ENCODE measurements around the gene MTHFD2.
"Not testable (repeated sequence)": the region's sequence is repeated elsewhere in the genome, so short reads cannot be mapped to it uniquely, and the experiment has no call there.

The MTHFD2 gene

DNA sequence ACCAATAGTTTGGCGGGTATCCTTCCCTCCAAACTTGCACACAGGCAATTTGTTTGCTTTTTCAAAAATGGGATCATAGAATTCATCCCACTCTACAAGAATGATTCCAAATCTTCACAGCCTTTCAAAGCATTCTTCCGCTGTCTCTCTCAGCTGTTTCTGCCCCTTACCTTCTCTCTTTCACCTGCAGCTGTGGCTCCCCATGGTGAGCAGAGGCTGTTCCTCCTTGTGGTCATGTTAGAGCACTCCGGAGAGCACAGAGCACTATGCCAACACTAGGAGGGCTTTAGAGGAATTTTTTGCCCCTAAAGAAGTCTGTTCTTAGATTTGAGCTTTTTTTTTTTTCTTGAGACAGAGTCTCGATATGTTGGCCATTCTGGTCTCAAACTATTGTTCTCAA, 30.4 kb downstream of the MTHFD2 start:
- DNase-seq (ENCODE audit: low spot score): no peak

DNA sequence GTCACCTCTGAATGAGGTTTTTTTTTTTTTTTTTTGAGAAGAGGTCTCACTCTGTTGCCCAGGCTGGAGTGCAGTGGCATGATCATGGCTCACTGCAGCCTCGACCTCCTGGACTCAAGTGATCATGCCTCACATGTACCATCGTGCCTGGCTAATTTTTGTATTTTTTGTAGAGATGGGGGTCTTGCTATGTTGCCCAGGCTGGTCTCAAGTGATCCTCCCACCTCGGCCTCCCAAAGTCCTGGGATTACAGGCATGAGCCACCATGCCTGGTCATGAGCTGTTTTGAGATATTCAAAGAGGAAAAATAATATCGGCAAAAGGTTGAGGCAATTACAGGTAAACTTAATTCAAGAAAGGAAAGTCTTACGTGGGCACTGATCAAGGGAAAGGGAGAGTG, 31.4 kb downstream of the MTHFD2 start:
- not testable (repeated sequence) for DNase-seq (ENCODE audit: low spot score)

DNA sequence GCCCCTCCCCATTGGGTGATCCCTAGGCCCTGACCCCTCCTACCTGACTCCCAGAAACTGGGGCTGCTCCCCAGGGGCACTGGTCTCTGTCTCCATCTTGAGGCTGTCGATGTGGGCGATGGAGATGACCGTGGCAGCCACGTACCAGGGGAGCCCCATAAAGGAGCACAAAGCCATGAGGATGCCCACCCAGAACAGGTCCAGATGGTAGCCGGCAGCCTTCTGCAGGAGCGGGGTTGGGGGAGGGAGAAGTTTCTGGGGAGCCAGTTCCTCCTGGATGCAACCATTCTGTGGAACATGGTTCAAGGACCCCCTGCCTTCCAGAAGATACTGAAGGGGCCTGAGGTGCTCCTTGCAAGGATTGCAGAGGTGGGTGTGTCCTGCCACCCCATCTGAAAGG, 34.0 kb downstream of the MTHFD2 start:
- no peak for DNase-seq (ENCODE audit: low spot score)

DNA sequence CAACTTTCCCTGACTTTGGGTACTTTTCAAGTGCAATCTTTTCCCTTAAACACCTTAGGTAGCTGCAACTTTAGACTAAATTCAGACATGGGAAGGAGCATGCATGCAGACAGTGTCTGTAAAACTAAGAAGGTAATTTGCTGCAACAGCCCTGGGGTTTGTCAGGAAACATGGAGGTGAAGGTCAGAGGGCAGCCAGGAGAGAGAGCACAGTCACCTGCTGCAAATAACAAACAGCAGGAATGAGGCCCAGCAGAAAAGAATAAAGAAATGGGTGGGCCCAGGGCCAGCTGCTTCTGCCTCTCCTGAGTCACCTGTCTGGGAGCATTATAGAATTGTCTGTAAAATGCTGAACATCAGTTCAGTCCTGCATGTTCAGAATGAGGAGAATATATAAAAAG, 35.2 kb downstream of the MTHFD2 start:
- DNase-seq (ENCODE audit: low spot score): no peak

DNA sequence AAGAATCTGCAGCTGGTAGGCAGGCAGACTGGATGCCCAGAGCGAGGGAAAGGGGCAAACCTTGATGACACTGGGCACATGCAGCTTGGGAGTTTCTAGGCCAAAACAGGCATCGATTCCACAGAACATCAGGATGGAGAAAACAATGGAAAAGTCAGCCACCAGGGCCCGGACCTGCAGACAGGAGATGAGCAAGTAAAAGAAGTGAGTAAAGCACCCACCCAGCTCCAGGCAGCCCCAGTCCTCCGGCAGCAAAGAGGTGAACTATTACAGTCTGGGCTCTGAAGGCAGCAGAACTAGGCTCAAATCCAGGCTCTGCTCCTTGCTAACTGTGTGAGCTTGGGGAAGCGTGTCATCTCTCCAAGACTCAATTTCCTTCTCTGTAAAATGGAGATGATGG, 36.6 kb downstream of the MTHFD2 start:
- no peak for DNase-seq (ENCODE audit: low spot score)

DNA sequence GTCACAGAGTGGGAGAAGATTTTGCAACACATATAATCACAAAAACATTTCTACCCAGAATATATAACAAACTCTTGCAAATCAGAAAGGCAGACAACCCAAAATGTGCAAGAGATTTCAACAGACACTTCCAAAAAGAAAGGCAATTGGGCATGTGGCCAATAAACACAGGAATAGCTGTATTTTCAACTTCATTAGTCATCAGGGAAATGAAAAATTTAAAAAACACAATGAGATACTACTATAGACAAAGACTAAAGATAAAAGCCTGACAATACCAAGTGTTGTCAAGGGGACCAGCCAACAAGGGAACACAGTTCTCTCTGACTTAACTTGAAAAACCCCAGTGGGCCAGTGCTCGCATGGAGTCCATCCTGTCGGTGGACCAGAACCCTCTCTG, 40.5 kb downstream of the MTHFD2 start:
- no peak for DNase-seq (ENCODE audit: low spot score)

DNA sequence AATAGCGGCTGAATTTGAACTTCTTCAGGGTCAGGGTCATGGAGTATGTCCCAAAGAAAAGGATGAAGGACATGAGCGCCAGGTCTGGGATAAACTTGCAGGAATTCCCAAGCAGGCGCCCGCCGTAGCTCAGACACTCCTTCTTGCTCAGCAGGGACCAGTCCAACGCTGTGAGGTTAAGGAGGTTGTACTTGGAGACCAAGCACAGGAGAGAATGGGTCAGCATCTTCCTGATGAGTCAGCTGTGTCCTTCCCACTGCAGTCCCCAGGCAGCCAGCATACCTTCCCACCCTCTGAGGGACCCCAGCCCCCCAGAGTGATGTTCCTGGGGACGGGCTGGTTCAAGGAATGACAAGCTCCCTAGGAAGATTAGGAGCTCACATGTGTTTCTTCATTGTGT, 40.9 kb downstream of the MTHFD2 start:
- no peak for DNase-seq (ENCODE audit: low spot score)

DNA sequence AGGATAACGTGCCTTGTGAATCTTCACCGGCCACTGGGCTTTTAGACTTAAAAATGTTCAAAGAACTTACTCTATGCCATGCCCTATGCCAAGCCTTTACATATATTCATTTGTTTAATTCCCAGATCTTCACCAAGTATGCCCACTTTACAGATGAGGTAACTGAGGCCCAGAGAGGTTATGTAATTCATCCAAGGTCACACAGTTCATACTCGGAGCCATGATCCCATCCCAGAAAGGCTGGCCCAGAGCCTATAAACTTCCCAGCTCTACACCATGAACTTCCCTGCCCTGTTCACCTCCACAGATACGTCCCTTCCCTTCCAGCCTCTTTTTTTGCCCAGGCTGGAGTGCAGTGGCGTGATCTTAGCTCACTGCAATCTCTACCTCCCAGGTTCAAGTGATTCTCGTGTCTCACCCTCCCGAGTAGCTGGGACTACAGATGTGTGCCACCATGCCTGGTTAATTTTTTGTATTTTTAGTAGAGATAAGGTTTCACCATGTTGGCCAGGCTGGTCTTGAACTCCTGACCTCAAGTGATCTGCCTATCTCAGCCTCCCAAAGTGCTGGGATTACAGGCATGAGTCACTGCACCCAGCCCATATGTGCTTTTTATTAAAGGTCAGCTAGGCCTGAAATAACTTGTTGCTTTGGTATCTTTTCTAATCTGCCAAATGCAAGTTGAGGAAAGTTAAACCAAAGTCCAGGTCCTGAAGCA, 44.1 kb downstream of the MTHFD2 start:
- DNase-seq (ENCODE audit: low spot score): no peak

DNA sequence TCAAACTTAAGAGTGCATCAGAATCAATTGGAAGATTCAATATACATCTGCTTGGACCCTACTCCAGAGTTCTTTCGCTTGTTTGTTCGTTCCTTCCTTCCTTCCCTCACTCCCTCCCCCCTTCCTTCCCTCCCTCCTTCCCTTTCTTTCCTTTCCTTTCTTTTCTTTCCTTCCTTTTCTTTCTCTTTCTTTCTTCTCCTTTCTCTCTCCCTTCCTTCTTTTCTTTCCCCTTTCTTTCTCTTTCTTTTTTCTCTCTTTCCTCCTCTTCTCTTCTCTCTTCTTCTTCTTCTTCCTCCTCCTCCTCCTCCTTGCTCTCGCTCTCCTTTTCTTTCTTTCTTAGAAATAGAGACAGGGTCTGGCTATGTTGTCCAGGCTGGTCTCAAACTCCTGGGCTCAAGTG, 45.9 kb downstream of the MTHFD2 start:
- no peak for DNase-seq (ENCODE audit: low spot score)

DNA sequence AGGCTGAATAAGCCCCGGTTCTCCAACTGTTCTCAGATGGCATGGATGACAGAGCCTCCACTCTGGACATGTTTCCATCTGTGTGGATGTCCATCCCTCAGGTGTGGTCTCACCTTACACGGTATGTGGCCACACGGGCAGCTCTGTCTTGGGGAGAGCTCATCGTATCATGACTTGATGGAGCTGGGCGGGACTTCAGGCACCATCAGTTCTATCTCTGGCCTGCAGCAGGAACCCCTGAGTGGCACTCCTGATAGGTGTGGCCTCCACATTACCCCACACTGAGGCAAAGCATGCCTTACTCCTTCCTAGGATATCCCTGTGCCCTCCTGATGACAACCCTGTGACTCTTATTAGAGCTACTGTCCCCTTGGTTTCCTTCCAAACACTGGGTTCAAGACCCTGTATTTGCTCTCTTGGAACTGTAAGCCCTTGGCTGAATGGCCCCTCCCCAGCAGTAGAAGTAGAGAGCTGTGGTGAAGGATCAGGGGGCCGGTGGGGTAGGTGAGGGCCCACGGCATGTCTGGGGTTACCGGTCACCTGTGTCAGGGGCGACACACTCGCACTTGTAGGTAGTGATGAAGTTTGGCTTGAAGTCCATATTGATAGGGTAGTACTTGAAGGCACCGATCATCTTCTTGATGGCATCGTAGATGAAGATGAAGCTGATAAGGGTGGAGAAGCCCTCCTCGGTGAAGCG, 48.2 kb downstream of the MTHFD2 start:
- no peak for DNase-seq (ENCODE audit: low spot score)

DNA sequence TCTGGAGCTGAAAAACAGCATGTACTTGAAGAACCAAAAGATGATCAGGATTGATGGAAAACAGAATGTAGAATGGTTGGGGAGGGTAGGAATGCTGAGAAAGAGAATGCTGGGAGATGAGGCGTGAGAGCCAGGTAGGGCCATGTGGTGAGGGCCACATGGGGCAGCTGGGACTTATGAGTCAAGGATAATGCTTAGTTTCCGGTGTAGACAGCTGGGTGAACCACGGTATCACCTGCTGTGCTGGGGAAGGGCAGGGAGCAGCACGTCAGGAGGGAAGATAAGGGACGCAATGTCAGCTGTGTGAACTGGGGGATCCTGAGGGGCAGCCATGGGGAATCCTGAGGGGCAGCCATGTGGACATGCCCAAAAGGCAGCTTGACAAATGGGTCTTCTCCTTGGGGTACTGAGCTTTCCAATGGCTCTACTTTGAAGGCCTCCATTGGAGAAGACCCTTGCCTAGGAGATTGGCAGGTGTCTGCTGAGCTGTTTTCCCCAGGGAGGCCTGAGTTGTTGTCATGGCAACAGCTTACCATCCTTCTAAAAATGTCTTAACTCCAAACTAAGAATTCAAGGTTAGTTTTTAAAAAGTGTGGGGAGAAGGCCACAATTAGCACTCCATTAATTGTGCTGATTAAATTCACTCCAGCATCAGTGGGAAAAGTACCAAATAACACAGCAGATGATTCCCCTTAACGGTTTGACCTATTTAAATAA, 51.1 kb downstream of the MTHFD2 start:
- no peak for DNase-seq (ENCODE audit: low spot score)

DNA sequence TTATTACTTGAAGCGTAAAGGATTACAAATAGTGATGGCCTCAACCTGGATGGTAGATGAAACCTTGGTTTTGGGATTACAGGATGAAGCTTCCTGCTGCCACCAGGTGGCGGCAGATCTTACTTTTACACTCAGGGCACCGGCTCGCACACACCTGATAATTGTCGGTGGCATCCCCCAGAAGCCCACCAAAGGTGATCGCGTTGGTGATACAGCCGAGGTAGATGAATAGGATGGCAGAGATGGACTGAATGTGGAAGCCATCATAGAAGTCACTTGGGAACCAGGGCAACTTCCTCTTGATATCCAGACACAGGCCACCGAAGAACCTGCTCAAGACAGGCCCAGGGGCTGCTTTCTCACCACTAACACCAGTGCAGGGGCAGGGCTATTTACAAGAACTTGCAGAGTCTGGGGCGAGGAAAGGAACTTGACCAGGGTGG, 51.8 kb downstream of the MTHFD2 start:
- no peak for DNase-seq (ENCODE audit: low spot score)

DNA sequence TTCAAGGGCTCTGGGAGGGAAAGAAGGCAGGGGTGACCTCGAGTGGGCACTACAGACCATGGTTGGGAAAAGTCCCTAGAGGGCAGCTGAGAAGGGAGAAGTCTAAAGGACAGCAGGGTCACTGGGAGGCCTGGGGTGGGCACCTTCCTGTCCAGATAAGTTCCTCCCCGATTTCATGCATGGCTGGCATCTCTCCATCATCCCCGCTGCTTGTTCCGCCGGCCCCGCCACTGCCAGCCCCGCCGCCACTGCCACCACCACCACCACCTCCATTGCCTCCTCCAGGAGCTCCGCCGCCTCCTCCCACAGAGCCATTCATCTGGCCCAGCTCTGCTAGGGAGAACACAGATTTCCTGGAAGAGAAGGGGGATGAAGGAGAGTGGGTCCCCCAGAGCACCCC, 53.6 kb downstream of the MTHFD2 start:
- no peak for DNase-seq (ENCODE audit: low spot score)

DNA sequence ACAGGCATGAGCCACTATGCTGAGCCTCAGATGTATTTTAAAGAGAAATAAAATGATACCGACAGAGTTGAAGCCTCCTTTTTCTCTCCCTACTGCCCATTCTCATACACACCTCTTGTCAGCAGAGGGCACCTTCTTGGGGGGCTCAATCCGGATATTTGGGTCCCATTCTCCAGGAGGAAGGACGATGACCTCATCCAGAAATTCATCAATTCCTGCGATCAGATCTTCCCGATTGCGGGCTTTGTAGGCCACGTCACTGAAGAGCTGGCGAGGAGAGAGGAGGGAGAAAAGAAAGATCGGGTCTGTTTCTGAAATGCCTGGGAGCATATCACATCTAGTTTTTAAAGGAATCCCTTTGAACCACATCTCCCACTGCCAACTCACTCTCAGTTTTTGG, 54.4 kb downstream of the MTHFD2 start:
- no peak for DNase-seq (ENCODE audit: low spot score)

DNA sequence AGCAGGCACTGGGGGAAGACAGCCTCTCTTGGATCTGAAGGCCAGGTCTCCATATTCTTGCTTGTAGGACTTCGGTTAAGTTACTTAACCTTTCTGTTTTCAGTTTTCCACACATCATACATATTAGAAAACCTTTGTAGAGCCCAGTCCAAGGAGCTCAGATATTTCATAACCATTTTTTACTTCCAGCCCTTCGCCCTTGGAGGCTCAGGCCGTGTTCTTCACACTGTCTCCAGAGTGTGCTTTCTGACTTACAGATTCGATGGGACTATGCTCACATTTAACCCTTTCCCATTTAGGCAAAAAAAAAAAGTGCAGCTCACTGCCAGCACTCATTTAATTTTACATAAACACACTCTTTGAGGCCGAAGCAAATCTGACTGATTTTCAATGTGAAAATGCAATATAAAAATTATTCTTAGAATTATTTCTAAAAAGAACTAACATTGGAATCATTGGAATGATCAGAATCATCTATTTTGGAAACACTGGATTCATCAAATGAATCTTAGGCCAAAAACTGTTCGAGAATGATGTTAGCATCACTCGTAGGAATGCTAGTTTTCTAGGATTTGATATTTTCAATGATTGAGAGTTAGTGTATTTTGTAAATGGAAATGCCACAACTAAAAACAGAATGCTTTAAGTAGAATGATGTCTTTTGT, 55.0 kb downstream of the MTHFD2 start:
- no peak for DNase-seq (ENCODE audit: low spot score)

DNA sequence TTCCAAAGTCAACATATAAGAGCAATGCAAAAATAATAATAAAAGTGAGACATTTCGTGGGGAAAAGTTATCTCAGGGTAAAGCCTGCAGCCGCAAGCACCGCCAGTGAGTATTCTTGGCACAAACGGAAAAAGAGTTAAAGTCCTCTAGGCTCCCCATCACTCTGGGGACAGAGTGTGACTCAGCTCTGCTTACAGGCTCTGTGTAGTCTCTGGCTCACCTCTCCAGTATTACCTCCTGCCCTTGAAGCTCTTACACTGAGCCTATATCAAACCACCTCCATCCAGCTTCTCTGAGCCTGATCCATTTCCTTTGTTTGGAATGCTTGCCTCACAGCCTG, 55.5 kb downstream of the MTHFD2 start:
- DNase-seq (ENCODE audit: low spot score): no peak

DNA sequence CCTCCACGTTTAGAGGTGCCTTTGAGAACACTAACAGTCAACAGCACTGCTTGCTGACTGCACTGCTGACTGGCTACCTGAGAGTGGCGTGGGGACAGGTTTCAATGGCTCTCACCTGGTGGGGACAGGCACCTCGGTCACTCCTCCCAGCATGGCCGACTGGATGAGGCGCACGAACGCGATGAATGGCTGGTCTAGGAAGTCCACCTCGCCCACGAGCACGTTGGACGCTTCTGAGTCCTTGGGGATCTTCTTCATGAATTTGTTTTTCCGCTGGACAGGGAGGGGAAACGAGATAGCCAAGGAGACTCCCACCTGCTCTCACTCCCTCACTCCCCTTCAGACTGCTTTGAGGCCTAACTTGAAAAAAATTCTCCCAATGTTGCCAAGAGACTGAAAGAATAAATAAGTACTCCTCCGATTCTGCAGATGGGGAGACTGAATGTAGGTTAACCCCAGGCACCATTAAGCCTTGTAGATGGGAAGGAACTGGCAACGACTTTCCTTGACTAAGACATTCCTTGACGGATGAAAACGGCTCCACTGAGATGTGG, 57.3 kb downstream of the MTHFD2 start:
- DNase-seq (ENCODE audit: low spot score): no peak

DNA sequence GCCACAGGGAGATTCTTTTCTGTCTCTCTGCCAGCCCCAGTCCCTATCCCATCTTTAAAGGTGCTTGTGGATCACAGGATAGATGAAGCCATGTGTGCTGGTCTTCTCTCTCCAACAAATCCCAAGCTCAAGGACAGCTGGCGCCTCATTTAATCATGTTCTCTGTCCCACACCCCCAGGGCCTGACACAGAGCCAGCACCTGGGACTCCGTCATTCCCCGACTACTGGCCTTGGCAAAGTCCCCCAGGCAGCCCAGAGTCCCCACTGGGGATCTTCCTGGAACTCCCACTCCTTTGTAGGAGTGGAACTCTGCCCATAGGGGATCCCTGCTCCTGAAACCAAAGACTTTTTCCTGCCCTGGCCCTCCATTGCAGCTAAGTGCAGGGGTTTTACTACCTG, 60.8 kb downstream of the MTHFD2 start:
- no peak for DNase-seq (ENCODE audit: low spot score)

DNA sequence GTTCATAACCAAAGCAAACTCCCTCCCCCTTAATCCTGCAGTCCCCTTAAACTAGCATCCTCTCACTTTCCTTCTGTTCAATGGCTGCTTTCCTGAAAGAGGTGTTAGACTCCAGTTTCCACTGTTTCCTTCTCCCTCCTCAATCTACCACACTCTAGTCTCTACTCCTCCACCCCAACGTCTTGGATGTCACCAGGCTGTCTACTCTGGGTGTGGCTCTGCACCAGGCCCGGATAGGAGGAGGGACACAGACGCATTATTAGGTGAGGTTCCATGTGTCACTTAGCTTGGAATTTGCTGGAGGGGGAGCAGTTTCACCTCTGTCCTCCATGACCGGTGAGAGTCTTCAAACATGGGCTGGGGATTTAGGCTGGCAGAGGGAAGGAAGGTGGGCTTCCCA, 61.3 kb downstream of the MTHFD2 start:
- DNase-seq (ENCODE audit: low spot score): no peak

DNA sequence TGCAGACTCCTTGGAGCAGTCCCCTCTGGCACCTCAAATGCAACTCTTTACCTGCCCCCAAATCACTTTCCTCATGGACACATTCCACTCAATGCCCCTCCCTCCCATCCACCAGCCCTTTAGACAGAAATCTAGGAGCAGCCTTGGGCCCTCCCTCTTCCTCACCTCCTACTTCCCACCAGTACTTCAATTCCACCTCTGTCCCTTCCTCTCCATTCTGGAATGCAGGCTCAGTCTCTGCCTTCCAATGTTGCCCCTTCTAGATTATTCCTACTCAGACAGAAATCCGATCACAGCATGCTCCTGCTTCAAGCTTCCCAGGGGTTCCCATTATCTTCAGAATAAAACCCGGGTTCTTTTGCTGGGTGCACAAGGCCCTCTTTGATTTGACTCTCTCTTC, 62.1 kb downstream of the MTHFD2 start:
- no peak for DNase-seq (ENCODE audit: low spot score)

DNA sequence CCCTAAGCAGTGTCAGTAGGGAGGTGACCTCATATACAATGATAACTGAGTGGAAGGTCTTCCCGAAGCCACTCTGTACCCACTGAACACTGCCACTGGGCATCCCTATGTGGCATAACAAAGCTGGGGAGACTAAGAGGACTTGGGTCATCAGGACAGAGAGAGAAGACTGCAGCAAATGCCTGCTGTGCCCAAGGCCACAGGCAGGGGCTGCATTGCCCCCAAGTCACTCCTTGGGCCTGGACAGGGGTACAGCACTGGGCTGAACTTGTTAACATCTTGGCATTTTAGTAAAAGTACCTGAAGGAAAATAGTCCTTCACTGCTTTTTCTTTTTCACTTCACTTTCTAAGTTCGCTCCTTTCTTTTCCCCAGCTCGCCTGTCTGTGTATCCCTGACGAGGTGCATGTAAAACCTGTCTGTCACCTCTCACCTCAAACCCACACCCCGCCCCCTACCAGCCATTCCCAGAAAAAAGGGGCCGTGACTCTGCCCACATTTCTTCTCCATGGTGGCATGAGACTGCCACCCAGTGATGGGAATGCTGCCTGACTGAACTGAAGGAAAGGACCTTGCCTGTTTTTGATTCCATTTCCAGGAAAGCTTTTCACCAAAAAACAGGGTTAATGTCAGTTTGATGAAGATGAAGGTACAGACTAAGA, 62.9 kb downstream of the MTHFD2 start:
- DNase-seq (ENCODE audit: low spot score): peak; percentile 60

DNA sequence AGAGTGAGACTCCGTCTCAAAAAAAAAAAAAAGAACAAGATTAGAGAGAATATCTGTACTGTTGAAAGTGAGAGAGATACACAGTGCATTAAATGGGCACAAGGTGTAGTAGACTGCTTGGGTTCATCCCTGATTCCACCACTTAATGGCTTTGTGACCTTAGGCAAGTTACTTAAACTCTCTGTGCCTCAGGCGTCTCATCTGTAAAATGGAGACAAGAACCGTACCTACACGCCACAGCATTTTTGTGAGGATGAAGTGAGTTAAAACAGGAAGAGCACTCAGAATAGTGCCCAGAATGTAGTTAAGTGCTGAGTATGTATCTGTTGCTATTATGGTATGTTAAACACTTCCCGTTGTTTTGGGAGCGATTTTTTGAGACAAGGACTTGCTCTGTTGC, 64.3 kb downstream of the MTHFD2 start:
- DNase-seq (ENCODE audit: low spot score): no peak

Measured in ecto neural progenitor cell (in vitro differentiated cells).